Measurements from ENCODE around the gene TXNDC11.

Gene TXNDC11

DNA sequence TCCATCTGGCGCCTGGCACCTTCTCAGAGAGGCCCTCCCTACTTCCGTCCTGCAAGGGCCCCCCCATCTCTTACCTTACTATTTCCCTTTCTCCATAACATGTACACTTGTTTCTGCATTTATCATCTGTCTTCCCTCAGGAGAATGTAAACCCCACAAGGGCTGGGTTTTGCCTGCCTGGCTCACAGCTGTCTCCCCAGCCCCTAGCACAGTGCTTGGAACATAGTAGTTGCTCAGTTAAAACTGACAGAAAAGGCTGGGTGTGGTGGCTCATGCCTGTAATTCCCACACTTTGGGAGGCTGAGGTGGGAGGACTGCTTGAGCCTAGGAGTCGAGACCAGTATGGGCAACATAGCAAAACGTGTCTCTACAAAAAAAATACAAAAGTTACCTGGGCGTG, 80.1 kb downstream of the TXNDC11 start:
- no peaks in the 10 kb centered on the region for H3K36me3 Mint-ChIP-seq (ENCODE audit: low read depth)
- peaks cover 40% of the 10 kb centered on the region for H3K4me1 Mint-ChIP-seq
- H3K27me3 Mint-ChIP-seq (ENCODE audit: low read depth, poor library complexity), result peaks cover 6% of the 10 kb centered on the region
- no peak overlapping the region for H3K27ac Mint-ChIP-seq
- DNase-seq, result no peak
- TF ChIP-seq, protein P1, sequence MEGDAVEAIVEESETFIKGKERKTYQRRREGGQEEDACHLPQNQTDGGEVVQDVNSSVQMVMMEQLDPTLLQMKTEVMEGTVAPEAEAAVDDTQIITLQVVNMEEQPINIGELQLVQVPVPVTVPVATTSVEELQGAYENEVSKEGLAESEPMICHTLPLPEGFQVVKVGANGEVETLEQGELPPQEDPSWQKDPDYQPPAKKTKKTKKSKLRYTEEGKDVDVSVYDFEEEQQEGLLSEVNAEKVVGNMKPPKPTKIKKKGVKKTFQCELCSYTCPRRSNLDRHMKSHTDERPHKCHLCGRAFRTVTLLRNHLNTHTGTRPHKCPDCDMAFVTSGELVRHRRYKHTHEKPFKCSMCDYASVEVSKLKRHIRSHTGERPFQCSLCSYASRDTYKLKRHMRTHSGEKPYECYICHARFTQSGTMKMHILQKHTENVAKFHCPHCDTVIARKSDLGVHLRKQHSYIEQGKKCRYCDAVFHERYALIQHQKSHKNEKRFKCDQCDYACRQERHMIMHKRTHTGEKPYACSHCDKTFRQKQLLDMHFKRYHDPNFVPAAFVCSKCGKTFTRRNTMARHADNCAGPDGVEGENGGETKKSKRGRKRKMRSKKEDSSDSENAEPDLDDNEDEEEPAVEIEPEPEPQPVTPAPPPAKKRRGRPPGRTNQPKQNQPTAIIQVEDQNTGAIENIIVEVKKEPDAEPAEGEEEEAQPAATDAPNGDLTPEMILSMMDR (IDR thresholded peaks at IDR 0.05), result no peak
- no peak overlapping the region for H3K4me3 Mint-ChIP-seq
- H3K9me3 Mint-ChIP-seq, result no peaks in the 10 kb centered on the region

DNA sequence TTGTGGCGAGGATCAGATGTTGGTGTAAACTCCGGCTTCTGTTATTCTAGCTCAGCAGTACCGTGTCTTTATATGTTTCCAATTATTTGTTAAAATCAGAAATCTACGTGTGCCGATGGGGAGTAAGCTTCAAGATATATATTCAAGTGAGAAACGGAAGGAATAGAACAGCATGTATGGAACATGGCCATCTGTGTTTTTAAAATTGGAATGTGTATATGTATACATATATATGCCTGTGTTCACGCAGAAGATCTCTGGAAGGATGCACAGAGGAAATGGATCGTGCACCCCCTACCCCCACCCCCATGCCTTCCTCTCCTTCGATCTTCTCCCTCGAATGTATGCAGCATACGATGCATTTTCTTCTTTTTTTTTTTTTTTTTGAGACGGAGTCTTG, 82.1 kb downstream of the TXNDC11 start:
- no peak for DNase-seq
- peaks cover 3% of the 10 kb centered on the region for H3K27me3 Mint-ChIP-seq (ENCODE audit: low read depth, poor library complexity)
- no peak overlapping the region for H3K4me3 Mint-ChIP-seq
- peaks cover 26% of the 10 kb centered on the region for H3K4me1 Mint-ChIP-seq
- TF ChIP-seq, protein P1 (IDR thresholded peaks at IDR 0.05), result no peak
- H3K27ac Mint-ChIP-seq, result no peak overlapping the region
- no peaks in the 10 kb centered on the region for H3K36me3 Mint-ChIP-seq (ENCODE audit: low read depth)
- no peaks in the 10 kb centered on the region for H3K9me3 Mint-ChIP-seq

DNA sequence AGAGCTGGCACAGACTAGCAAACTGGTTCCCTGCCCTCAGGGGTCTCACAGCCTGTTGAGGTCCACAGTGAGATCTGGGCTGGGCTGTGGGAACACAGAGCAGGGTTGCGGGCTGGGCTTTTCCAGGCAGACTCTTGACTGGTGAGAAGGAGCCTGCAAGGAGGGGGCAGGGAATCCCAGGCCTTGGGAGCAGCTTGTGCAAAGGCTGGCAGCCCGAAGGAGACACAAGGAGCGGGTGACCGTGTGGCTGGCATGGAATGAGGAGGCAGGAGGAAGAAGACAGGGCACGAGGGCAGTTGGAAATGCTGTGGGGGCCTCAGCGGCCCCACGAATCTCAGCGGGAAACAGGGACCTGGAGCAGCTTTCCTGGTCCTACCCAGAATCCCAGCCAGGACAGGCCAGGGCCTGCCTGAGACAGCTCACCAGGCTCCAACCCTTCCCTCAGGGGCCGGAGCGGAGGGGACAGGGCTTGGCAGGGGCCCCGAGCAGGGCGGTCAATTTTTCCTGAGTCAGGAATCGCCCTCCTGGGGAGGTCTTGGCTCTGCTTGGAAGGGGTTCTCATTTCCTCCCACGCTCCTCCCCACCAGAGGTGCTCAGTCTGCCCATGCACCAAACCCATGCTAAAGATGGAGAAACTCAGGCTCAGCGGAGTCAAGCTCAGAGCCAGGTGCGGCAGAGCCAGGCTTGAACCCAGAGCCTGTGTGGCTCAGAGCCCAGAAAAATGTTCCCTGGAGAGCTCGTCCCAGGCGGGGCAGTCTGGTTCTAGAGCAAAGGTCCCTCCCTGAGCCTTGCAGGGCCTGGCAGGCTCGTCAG, 83.6 kb downstream of the TXNDC11 start:
- DNase-seq, result no peak
- TF ChIP-seq, protein P1 (IDR thresholded peaks at IDR 0.05), result no peak
- H3K27ac Mint-ChIP-seq, result peak overlapping the region; percentile 36

DNA sequence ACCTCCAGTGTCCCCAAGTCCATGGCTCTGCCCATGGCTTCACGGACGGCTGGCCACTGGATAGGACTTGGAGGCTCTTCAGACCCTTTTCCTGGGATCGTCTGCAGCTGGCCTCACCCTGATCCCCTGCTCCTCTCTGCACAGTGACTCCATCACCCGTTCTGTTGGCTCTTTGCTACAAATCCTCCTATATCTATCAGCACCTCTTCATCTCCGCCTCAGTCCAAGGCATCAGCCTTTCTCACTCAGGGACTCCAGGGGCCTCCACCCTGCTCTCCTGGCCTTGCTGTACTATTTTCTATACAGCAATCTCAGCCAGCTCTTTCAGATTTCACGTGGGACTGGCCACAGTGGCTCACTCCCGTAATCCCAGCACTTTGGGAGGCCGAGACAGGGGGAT, 85.1 kb downstream of the TXNDC11 start:
- H3K4me3 Mint-ChIP-seq, result no peak overlapping the region
- no peak for DNase-seq

More for the DNA sequence above, 83.6 kb downstream of the TXNDC11 start:
- peaks cover 3% of the 10 kb centered on the region for H3K27me3 Mint-ChIP-seq (ENCODE audit: low read depth, poor library complexity)
- H3K4me3 Mint-ChIP-seq, result no peak overlapping the region
- no peaks in the 10 kb centered on the region for H3K36me3 Mint-ChIP-seq (ENCODE audit: low read depth)
- peaks cover 12% of the 10 kb centered on the region for H3K4me1 Mint-ChIP-seq
- no peaks in the 10 kb centered on the region for H3K9me3 Mint-ChIP-seq

DNA sequence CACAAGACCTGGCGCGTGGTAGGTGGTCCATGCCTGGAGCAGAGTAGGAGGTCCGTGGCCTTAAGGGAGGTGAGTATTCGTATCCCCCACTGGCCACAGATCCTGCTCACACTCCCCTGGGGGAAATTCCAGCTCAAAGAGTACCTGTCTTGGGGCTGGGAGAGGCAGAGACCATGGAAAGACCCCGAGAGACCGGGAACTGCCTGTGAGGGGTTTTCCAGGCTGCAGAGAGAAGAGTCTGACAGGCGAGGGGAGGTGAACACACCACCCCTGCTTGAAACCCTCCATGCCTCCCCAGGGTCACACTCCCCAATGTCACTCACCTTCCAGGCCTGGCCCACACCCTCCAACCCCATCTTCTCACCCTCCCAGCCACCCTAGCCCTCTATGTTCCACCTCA, 87.0 kb downstream of the TXNDC11 start:
- Mint-ChIP-seq H3K9me3 (no peaks in the 10 kb centered on the region), H3K4me3 (no peak overlapping the region), H3K4me1 (peaks cover 9% of the 10 kb centered on the region), H3K36me3 (ENCODE audit: low read depth) (no peaks in the 10 kb centered on the region), H3K27me3 (ENCODE audit: low read depth, poor library complexity) (peaks cover 7% of the 10 kb centered on the region), H3K27ac (no peak overlapping the region)
- TF ChIP-seq, protein P1 (IDR thresholded peaks at IDR 0.05), result no peak
- no peak for DNase-seq

More for the DNA sequence above, 85.1 kb downstream of the TXNDC11 start:
- Mint-ChIP-seq H3K27me3 (ENCODE audit: low read depth, poor library complexity) (peaks cover 3% of the 10 kb centered on the region), H3K4me1 (peaks cover 9% of the 10 kb centered on the region), H3K9me3 (no peaks in the 10 kb centered on the region), H3K36me3 (ENCODE audit: low read depth) (no peaks in the 10 kb centered on the region), H3K27ac (no peak overlapping the region)
- TF ChIP-seq, protein P1 (IDR thresholded peaks at IDR 0.05), result no peak

DNA sequence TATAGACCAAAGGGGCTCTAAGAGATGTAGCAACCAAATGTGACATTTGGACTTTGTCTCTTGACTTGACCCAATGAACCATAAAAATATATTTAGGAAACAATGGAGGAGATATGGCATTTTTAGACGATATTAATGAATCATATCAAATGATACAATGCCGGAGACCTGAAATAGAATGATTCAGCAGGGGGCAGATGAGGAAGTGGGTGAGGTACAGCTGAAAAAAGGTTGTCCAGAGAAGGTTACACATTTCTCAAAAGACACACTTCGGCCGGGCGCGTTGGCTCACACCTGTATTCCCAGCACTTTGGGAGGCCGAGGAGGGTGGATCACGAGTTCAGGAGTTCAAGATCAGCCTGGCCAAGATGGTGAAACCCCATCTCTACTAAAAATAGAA, 90.9 kb downstream of the TXNDC11 start:
- Mint-ChIP-seq H3K27ac (no peak overlapping the region), H3K9me3 (no peaks in the 10 kb centered on the region), H3K27me3 (ENCODE audit: low read depth, poor library complexity) (peaks cover 23% of the 10 kb centered on the region), H3K36me3 (ENCODE audit: low read depth) (no peaks in the 10 kb centered on the region), H3K4me3 (no peak overlapping the region), H3K4me1 (no peaks in the 10 kb centered on the region)
- DNase-seq, result no peak
- TF ChIP-seq, protein P1 (IDR thresholded peaks at IDR 0.05), result no peak

Measured in nephron progenitor cell (in vitro differentiated cells).